Esophagus muscularis mucosa (tissue), 4 donors: ENCODE measurements around the gene RELCH.

Experiments used
- EP300 ChIP-seq: sonication (generic); formaldehyde crosslinking; IDR thresholded peaks from one replicate; pipeline ENCODE4 v1.6.1; 2017; ENCODE audit warnings: antibody characterized with exemption
- POLR2A ChIP-seq: fragments of 450-650 bp; IDR thresholded peaks from one replicate; pipeline ENCODE4 v1.6.1; 2017; ENCODE audit warnings: antibody characterized with exemption, moderate library complexity, mild to moderate bottlenecking, low read depth
- POLR2AphosphoS5 ChIP-seq, 2 donors: sonication (generic); formaldehyde crosslinking; IDR thresholded peaks; one replicate each; pipeline ENCODE4 v1.6.1; 2017; ENCODE audit warnings: antibody characterized with exemption in 2 of 2
- TF ChIP-seq, protein P1 (sequence below), 3 experiments: fragments of 200-600 bp in 2 of 3; fragments of 450-650 bp in 1 of 3; sonication (generic) in 2 of 3; IDR thresholded peaks; one replicate each; pipeline ENCODE4 v1.5.1; 2017 to 2019; ENCODE audit warnings: antibody characterized with exemption in 3 of 3, mild to moderate bottlenecking in 2 of 3, moderate library complexity in 1 of 3

- TF ChIP-seq POLR2A (no peak), EP300 (no peak), POLR2AphosphoS5 (IDR thresholded peaks at IDR 0.05) (no peak)
- TF ChIP-seq, protein P1, sequence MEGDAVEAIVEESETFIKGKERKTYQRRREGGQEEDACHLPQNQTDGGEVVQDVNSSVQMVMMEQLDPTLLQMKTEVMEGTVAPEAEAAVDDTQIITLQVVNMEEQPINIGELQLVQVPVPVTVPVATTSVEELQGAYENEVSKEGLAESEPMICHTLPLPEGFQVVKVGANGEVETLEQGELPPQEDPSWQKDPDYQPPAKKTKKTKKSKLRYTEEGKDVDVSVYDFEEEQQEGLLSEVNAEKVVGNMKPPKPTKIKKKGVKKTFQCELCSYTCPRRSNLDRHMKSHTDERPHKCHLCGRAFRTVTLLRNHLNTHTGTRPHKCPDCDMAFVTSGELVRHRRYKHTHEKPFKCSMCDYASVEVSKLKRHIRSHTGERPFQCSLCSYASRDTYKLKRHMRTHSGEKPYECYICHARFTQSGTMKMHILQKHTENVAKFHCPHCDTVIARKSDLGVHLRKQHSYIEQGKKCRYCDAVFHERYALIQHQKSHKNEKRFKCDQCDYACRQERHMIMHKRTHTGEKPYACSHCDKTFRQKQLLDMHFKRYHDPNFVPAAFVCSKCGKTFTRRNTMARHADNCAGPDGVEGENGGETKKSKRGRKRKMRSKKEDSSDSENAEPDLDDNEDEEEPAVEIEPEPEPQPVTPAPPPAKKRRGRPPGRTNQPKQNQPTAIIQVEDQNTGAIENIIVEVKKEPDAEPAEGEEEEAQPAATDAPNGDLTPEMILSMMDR (IDR thresholded peaks at IDR 0.05): no peak
Measured at GRCh38 chr18:62201870-62202269, 14.8 kb downstream of the RELCH start.
